Calu3 (cell line): ENCODE data around the gene EFHC2. TPM values are rescaled to one million over a fixed set of nuclear protein-coding genes. Genes with fewer than 3 reads are reported as not detected.
"Not testable (repeated sequence)": the region's sequence is repeated elsewhere in the genome, so short reads cannot be mapped to it uniquely, and the experiment has no call there.

ENCODE experiments used
- BruUV-seq: library from RNA; stranded (reverse); fragments of 400-500 nt; replicated peaks from 2 replicates; lab custom pipeline; 2021; lab: Mats Ljungman, UMichigan
- CTCF ChIA-PET: fragments of 300-600 bp; sonication (Branson Sonifier 250); formaldehyde crosslinking; loops from one replicate; lab custom pipeline; 2022; ENCODE audit warnings: antibody characterized with exemption; lab: Charles Lee
- DNase-seq: peaks from one replicate; pipeline ENCODE4 v3.0.0; 2022
- H3K27ac Mint-ChIP-seq: one replicate; pipeline ENCODE4 v1.8.0; 2022; ENCODE audit warnings: mixed read lengths; ENCODE audit not compliant: unreplicated experiment
- H3K27me3 Mint-ChIP-seq: one replicate; pipeline ENCODE4 v1.8.0; 2022; ENCODE audit warnings: mixed read lengths; ENCODE audit not compliant: unreplicated experiment
- H3K36me3 Mint-ChIP-seq: one replicate; pipeline ENCODE4 v1.8.0; 2022; ENCODE audit warnings: mild to moderate bottlenecking, moderate library complexity, mixed read lengths; ENCODE audit not compliant: insufficient read depth, unreplicated experiment
- H3K4me1 Mint-ChIP-seq: one replicate; pipeline ENCODE4 v1.8.0; 2022; ENCODE audit warnings: mild to moderate bottlenecking, low read depth, mixed read lengths; ENCODE audit not compliant: unreplicated experiment
- H3K4me3 Mint-ChIP-seq: one replicate; pipeline ENCODE4 v1.8.0; 2022; ENCODE audit warnings: mild to moderate bottlenecking, low read depth, moderate library complexity, mixed read lengths; ENCODE audit not compliant: unreplicated experiment
- H3K9me3 Mint-ChIP-seq: one replicate; pipeline ENCODE4 v1.8.0; 2022; ENCODE audit warnings: low read depth, mixed read lengths; ENCODE audit not compliant: unreplicated experiment
- CTCF ChIP-seq: fragments of 200-600 bp; IDR thresholded peaks from one replicate; pipeline ENCODE4 v1.8.0; 2022; ENCODE audit warnings: antibody characterized with exemption; ENCODE audit not compliant: unreplicated experiment
- intact Hi-C: fragments of 100-400 bp; cut with micrococcal nuclease; formaldehyde crosslinking; loops from one replicate; pipeline ENCODE4 v1.10.0; 2022; ENCODE audit not compliant: unreplicated experiment
- total RNA-seq: library from RNA; stranded (reverse); gene quantifications from 2 replicates; pipeline ENCODE4 v1.2.3, GENCODE V29; 2022

Gene EFHC2
- total RNA-seq, 1 experiment from 2014 or later: 1.7 TPM

- H3K27ac Mint-ChIP-seq: no peak overlapping the region
- H3K9me3 Mint-ChIP-seq: no peaks in the 10 kb centered on the region
- CTCF ChIA-PET: no interaction called here
Measured at GRCh38 chrX:44261286-44261685, 82.2 kb downstream of the EFHC2 start.

GRCh38 chrX:44260609-44261008 is 82.9 kb downstream of the EFHC2 start:
- H3K4me3 Mint-ChIP-seq: no peak overlapping the region
- BruUV-seq: no TSS peak
- CTCF ChIA-PET: no interaction called here
- H3K4me1 Mint-ChIP-seq: no peaks in the 10 kb centered on the region
- H3K27ac Mint-ChIP-seq: no peak overlapping the region
- intact Hi-C loops: no loop called here
- H3K36me3 Mint-ChIP-seq: no peaks in the 10 kb centered on the region
- no peak for TF ChIP-seq CTCF
- DNase-seq: no peak
- no peaks in the 10 kb centered on the region for H3K27me3 Mint-ChIP-seq
- no peaks in the 10 kb centered on the region for H3K9me3 Mint-ChIP-seq

More at GRCh38 chrX:44261286-44261685, 82.2 kb downstream of the EFHC2 start:
- BruUV-seq: no TSS peak
- no peak for TF ChIP-seq CTCF
- DNase-seq: no peak
- Mint-ChIP-seq H3K27me3 (no peaks in the 10 kb centered on the region), H3K36me3 (no peaks in the 10 kb centered on the region), H3K4me1 (no peaks in the 10 kb centered on the region), H3K4me3 (no peak overlapping the region)
- intact Hi-C loops: no loop called here

- CTCF ChIA-PET, H3K36me3 Mint-ChIP-seq, H3K4me3 Mint-ChIP-seq, intact Hi-C loops, H3K4me1 Mint-ChIP-seq, H3K27ac Mint-ChIP-seq, H3K27me3 Mint-ChIP-seq, BruUV-seq, H3K9me3 Mint-ChIP-seq, DNase-seq: not testable (repeated sequence)
Measured at GRCh38 chrX:44255742-44256141, 87.7 kb downstream of the EFHC2 start.

GRCh38 chrX:44253575-44253942 is 89.9 kb downstream of the EFHC2 start:
- no TSS peak for BruUV-seq
- DNase-seq: no peak
- CTCF ChIA-PET: interaction anchor here (0.7 to 0.9 kb wide), 3 partner anchors 9 to 295 kb away, joined by 3 read pairs; no protein-coding TSS in a partner anchor
- TF ChIP-seq CTCF: no peak
- Mint-ChIP-seq H3K4me1 (no peaks in the 10 kb centered on the region), H3K4me3 (no peak overlapping the region), H3K27ac (no peak overlapping the region), H3K9me3 (peaks cover 4% of the 10 kb centered on the region), H3K36me3 (no peaks in the 10 kb centered on the region), H3K27me3 (no peaks in the 10 kb centered on the region)
- intact Hi-C loops: no loop called here

GRCh38 chrX:44252688-44253574 is 90.5 kb downstream of the EFHC2 start:
- DNase-seq: peak; percentile 66
- BruUV-seq, H3K36me3 Mint-ChIP-seq, H3K27me3 Mint-ChIP-seq, H3K9me3 Mint-ChIP-seq, intact Hi-C loops, H3K4me1 Mint-ChIP-seq, H3K27ac Mint-ChIP-seq, H3K4me3 Mint-ChIP-seq: not testable (repeated sequence)
- CTCF ChIA-PET: interaction anchor here (0.7 to 0.9 kb wide), 3 partner anchors 9 to 295 kb away, joined by 3 read pairs; no protein-coding TSS in a partner anchor
